K562 (cell line): Measurements from ENCODE around the gene KCNQ4. TPM values are rescaled to one million over a fixed set of nuclear protein-coding genes. Genes with fewer than 3 reads are reported as not detected.
A peak's percentile ranks its signal among the peaks of the same experiment; 100 is the strongest.

ENCODE experiments used
- CREB1 ChIP-seq, 2 experiments: sonication (generic) in 1 of 2; formaldehyde crosslinking in 1 of 2; IDR thresholded peaks; 2 replicates each; pipeline versions ENCODE4 v1.6.1 to v1.8.0; 2012 to 2022; ENCODE audit warnings: inconsistent platforms in 1 of 2, mild to moderate bottlenecking in 1 of 2, missing genetic modification reagents in 1 of 2, moderate library complexity in 1 of 2
- EP400 ChIP-seq: fragments of 450-650 bp; IDR thresholded peaks from 2 replicates; pipeline ENCODE4 v1.6.1; 2017; ENCODE audit warnings: antibody characterized with exemption, mild to moderate bottlenecking, moderate library complexity
- ESRRA ChIP-seq: fragments of 450-650 bp; IDR thresholded peaks from 2 replicates; pipeline ENCODE4 v1.6.1; 2014; ENCODE audit warnings: low read depth, mild to moderate bottlenecking, moderate library complexity, borderline replicate concordance
- ETV1 ChIP-seq: fragments of 450-650 bp; conservative IDR thresholded peaks from 2 replicates; pipeline ENCODE4 v1.6.1; 2016; ENCODE audit warnings: missing genetic modification characterization, control low read depth, low read depth, missing compliant biosample characterization
- FOXJ2 ChIP-seq: fragments of 200-800 bp; sonication (Bioruptor generic); IDR thresholded peaks from 2 replicates; pipeline ENCODE4 v1.6.1; 2016; ENCODE audit warnings: missing genetic modification characterization, missing compliant biosample characterization
- FOXP4 ChIP-seq: sonication (generic); formaldehyde crosslinking; IDR thresholded peaks from 2 replicates; pipeline ENCODE4 v1.8.0; 2022; ENCODE audit warnings: mild to moderate bottlenecking, missing genetic modification reagents, borderline replicate concordance
- ID3 ChIP-seq, 2 experiments: fragments of 250-450 bp in 1 of 2; fragments of 450-650 bp in 1 of 2; sonication (Bioruptor Pico) in 1 of 2; IDR thresholded peaks; 2 replicates each; pipeline versions ENCODE4 v1.6.1 to v1.8.0; 2016 to 2021; ENCODE audit warnings: mild to moderate bottlenecking in 2 of 2, moderate library complexity in 2 of 2, missing compliant biosample characterization in 1 of 2, missing genetic modification characterization in 1 of 2
- IRF9 ChIP-seq: fragments of 450-650 bp; IDR thresholded peaks from 2 replicates; pipeline ENCODE4 v1.6.1; 2016; ENCODE audit warnings: missing biosample characterization, missing genetic modification characterization
- MXI1 ChIP-seq: IDR thresholded peaks from 2 replicates; pipeline ENCODE4 v1.6.1; 2011; ENCODE audit warnings: low read depth, mild to moderate bottlenecking, improper control_type of control experiment, low read length
- NFYB ChIP-seq: IDR thresholded peaks from 2 replicates; pipeline ENCODE4 v1.6.1; 2011; ENCODE audit warnings: mild to moderate bottlenecking, moderate library complexity; ENCODE audit not compliant: insufficient read length; ENCODE audit errors: extremely low read depth
- NONO ChIP-seq, 2 experiments: fragments of 200-400 bp in 1 of 2; fragments of 450-650 bp in 1 of 2; formaldehyde crosslinking in 1 of 2; IDR thresholded peaks; 2 replicates each; pipeline ENCODE4 v1.6.1; 2017; ENCODE audit warnings: low read depth in 2 of 2, mild to moderate bottlenecking in 2 of 2, moderate library complexity in 2 of 2, low read length in 1 of 2
- PKNOX1 ChIP-seq: fragments of 450-650 bp; IDR thresholded peaks from 2 replicates; pipeline ENCODE4 v1.6.1; 2016
- POLR2B ChIP-seq: fragments of 450-650 bp; IDR thresholded peaks from 2 replicates; pipeline ENCODE4 v1.6.1; 2018; ENCODE audit warnings: low read depth; ENCODE audit not compliant: partially characterized antibody
- POLR2G ChIP-seq: fragments of 200-400 bp; formaldehyde crosslinking; IDR thresholded peaks from 2 replicates; pipeline ENCODE4 v1.6.1; 2017; ENCODE audit warnings: low read depth, mild to moderate bottlenecking, antibody characterized with exemption, low read length, moderate library complexity
- RAD51 ChIP-seq: fragments of 450-650 bp; IDR thresholded peaks from 2 replicates; pipeline ENCODE4 v1.7.1; 2016; ENCODE audit warnings: low read depth, mild to moderate bottlenecking, borderline replicate concordance
- RBFOX2 ChIP-seq: fragments of 200-400 bp; formaldehyde crosslinking; IDR thresholded peaks from 2 replicates; pipeline ENCODE4 v1.6.1; 2017; ENCODE audit warnings: low read depth, mild to moderate bottlenecking, low read length, moderate library complexity
- SIN3B ChIP-seq: fragments of 450-650 bp; IDR thresholded peaks from 2 replicates; pipeline ENCODE4 v1.6.1; 2017; ENCODE audit warnings: low read depth, mild to moderate bottlenecking, moderate library complexity
- SREBF2 ChIP-seq: sonication (generic); formaldehyde crosslinking; IDR thresholded peaks from 2 replicates; pipeline ENCODE4 v1.4.0; 2020; ENCODE audit warnings: mild to moderate bottlenecking, missing genetic modification reagents
- SRF ChIP-seq, 2 experiments: fragments of 250-450, 450-650 bp in 1 of 2; sonication (Bioruptor Pico) in 1 of 2; sonication (generic) in 1 of 2; formaldehyde crosslinking; IDR thresholded peaks; 2 replicates each; pipeline versions ENCODE4 v1.5.0 to v1.5.1; 2020 to 2022; ENCODE audit warnings: mild to moderate bottlenecking in 1 of 2, missing genetic modification reagents in 1 of 2
- ZNF239 ChIP-seq: fragments of 250-450 bp; sonication (Bioruptor Pico); IDR thresholded peaks from 2 replicates; pipeline ENCODE4 v1.4.0; 2020; ENCODE audit warnings: mild to moderate bottlenecking
- ZNF76 ChIP-seq: fragments of 250-450 bp; sonication (Bioruptor Pico); IDR thresholded peaks from 2 replicates; pipeline ENCODE4 v1.4.0; 2020; ENCODE audit warnings: mild to moderate bottlenecking, moderate library complexity, borderline replicate concordance
- polyA plus RNA-seq, 8 experiments: library from polyadenylated mRNA; depleted of rRNA in 4 of 8; stranded (reverse) in 5 of 8; unstranded in 3 of 8; fragments of >200 nt; fragmentation: Nextera tagmentation in 2 of 8; fragmentation: Illumina TruSeq in 1 of 8; extraction: Ambion mirVana in 2 of 8; extraction: Trizol in 1 of 8; gene quantifications; 2 replicates each; pipeline versions ENCODE4 v1.2.1 to v1.2.3, GENCODE V29; 2011 to 2014; ENCODE audit warnings: inconsistent platforms in 1 of 8, missing spikeins in 1 of 8
- total RNA-seq, 7 experiments: library from RNA; depleted of rRNA in 6 of 7; stranded (reverse); fragments of >200 nt in 6 of 7; fragmentation: Illumina TruSeq in 2 of 7; extraction: Trizol in 2 of 7; gene quantifications; 2 replicates each; pipeline versions ENCODE4 v1.2.1 to v1.2.3, GENCODE V29; 2011 to 2021; ENCODE audit warnings: low replicate concordance in 1 of 7

KCNQ4 gene
- total and polyA plus RNA-seq, 9 of the 15 experiments (the other 6 are each of a cell fraction or from before 2014, with no cell fraction given), result 0.07 to 4.1 (median 0.79) TPM

- no peak for TF ChIP-seq IRF9 (tag)
- no peak for TF ChIP-seq ZNF76 (CRISPR knock-in tag)
- no peak for TF ChIP-seq RAD51
- no peak for TF ChIP-seq ZNF239
- peak; percentile 57; the same call in 1 of the 2 replicates for TF ChIP-seq SIN3B
- TF ChIP-seq NFYB, result peak; percentile 80
- TF ChIP-seq ETV1, result peak; percentile 68
- TF ChIP-seq MXI1, result 0 out of 2 replicates have a peak, but pooled peaks have one; percentile 9
- 0 out of 2 replicates have a peak, but pooled peaks have one; percentile 33 for TF ChIP-seq FOXP4
- peak; percentile 80 for TF ChIP-seq RBFOX2
- peak in 1 of 2 experiments; percentile 87; a peak in 2 of 4 replicates for TF ChIP-seq SRF (CRISPR knock-in tag; IDR thresholded peaks at IDR 0.05)
- TF ChIP-seq NONO (IDR thresholded peaks at IDR 0.05; ENCODE audit: low read depth in 2 of 2, low read length in 1 of 2), result peak in 1 of 2 experiments; percentile 48; a peak in 1 of 4 replicates
- TF ChIP-seq ID3 (CRISPR knock-in tag; IDR thresholded peaks at IDR 0.05), result no peak
- 0 out of 2 replicates have a peak, but pooled peaks have one; percentile 45 for TF ChIP-seq ID3 (tag; IDR thresholded peaks at IDR 0.05)
- peak; percentile 15; the same call in 1 of the 2 replicates for TF ChIP-seq EP400
- TF ChIP-seq CREB1 (IDR thresholded peaks at IDR 0.05), result 0 out of 2 replicates have a peak, but pooled peaks have one; percentile 21
- peak; percentile 39 for TF ChIP-seq CREB1 (CRISPR knock-in tag; IDR thresholded peaks at IDR 0.05)
- peak; percentile 30 for TF ChIP-seq POLR2B
- TF ChIP-seq PKNOX1, result 0 out of 2 replicates have a peak, but pooled peaks have one; percentile 36
- TF ChIP-seq ESRRA, result no peak; the same call in 1 of the 2 replicates
- TF ChIP-seq SREBF2 (CRISPR knock-in tag), result no peak
- peak; percentile 85 for TF ChIP-seq POLR2G
- TF ChIP-seq FOXJ2 (tag), result 0 out of 2 replicates have a peak, but pooled peaks have one; percentile 63
Measured at GRCh38 chr1:40862008-40862863, 78.6 kb downstream of the KCNQ4 start, which contains the start of gene CITED4 (continued).
